GM18505 (cell line): Measurements from ENCODE around the gene CCDC93.
A peak's percentile ranks its signal among the peaks of the same experiment; 100 is the strongest.
"Not testable (repeated sequence)": the region's sequence is repeated elsewhere in the genome, so short reads cannot be mapped to it uniquely, and the experiment has no call there.

ENCODE experiments used
- ATAC-seq: cut with Tn5 transposase; IDR thresholded peaks from one replicate; pipeline ENCODE4 v1.9.1; 2021; ENCODE audit not compliant: unreplicated experiment
- POLR2A ChIP-seq: IDR thresholded peaks from 4 replicates; pipeline ENCODE4 v1.6.1; 2011; ENCODE audit warnings: borderline replicate concordance; ENCODE audit not compliant: insufficient read depth, insufficient read length; ENCODE audit errors: extremely low read depth

CCDC93 gene

GRCh38 chr2:118032169-118033013 is 18.5 kb upstream of the CCDC93 start:
- no peak for TF ChIP-seq POLR2A
- ATAC-seq = peak; percentile 77

- TF ChIP-seq POLR2A = no peak
- no peak for ATAC-seq
Observed at GRCh38 chr2:118031566-118031965, 17.7 kb upstream of the CCDC93 start.

GRCh38 chr2:118029025-118029424 is 15.2 kb upstream of the CCDC93 start:
- TF ChIP-seq POLR2A = no peak
- no peak for ATAC-seq

GRCh38 chr2:118021356-118021755 is 7.5 kb upstream of the CCDC93 start:
- no peak for TF ChIP-seq POLR2A
- ATAC-seq = no peak

- TF ChIP-seq POLR2A = no peak
- ATAC-seq = no peak
Observed at GRCh38 chr2:118019821-118020220, 6.0 kb upstream of the CCDC93 start.

GRCh38 chr2:118016911-118017310 is 3.0 kb upstream of the CCDC93 start:
- ATAC-seq = no peak
- TF ChIP-seq POLR2A = no peak

GRCh38 chr2:118015761-118016160 is 1.9 kb upstream of the CCDC93 start:
- not testable (repeated sequence) for ATAC-seq

- ATAC-seq = no peak
- TF ChIP-seq POLR2A = no peak
Observed at GRCh38 chr2:118014492-118014824, 588 bp upstream of the CCDC93 start.

GRCh38 chr2:118013221-118013723 is 598 bp downstream of the CCDC93 start:
- TF ChIP-seq POLR2A = no peak
- peak; percentile 30 for ATAC-seq

GRCh38 chr2:118012778-118013177 is 1.1 kb downstream of the CCDC93 start:
- no peak for ATAC-seq
- no peak for TF ChIP-seq POLR2A

GRCh38 chr2:118010473-118010872 is 3.4 kb downstream of the CCDC93 start:
- no peak for TF ChIP-seq POLR2A
- ATAC-seq = no peak

- TF ChIP-seq POLR2A = no peak
- ATAC-seq = no peak
Observed at GRCh38 chr2:118006861-118007260, 7.0 kb downstream of the CCDC93 start.

GRCh38 chr2:118006326-118006725 is 7.5 kb downstream of the CCDC93 start:
- no peak for ATAC-seq
- no peak for TF ChIP-seq POLR2A

- ATAC-seq = peak; percentile 98
- TF ChIP-seq POLR2A = no peak
Observed at GRCh38 chr2:118003396-118003824, 10.5 kb downstream of the CCDC93 start.
